ENCODE measurements around the gene MIR17HG. TPM values are rescaled to one million over a fixed set of nuclear protein-coding genes. Genes with fewer than 3 reads are reported as not detected.

Gene MIR17HG
- total and polyA plus RNA-seq, 7 experiments from 2014 or later: 0.28 to 17.5 (median 11.7) TPM

- no peak overlapping the region for H3K27ac Mint-ChIP-seq
Observed at GRCh38 chr13:91368676-91369440, 21.4 kb downstream of the MIR17HG start.

GRCh38 chr13:91369441-91369831 lies 21.9 kb downstream of the MIR17HG start:
- H3K4me1 Mint-ChIP-seq: peaks cover 0 to 7% (median 0%) of the 10 kb centered on the region in 7 donors
- CTCF ChIA-PET: no interaction called here
- H3K4me3 ChIP-seq (ENCODE audit: low read length): no peak overlapping the region
- no peaks in the 10 kb centered on the region for H3K4me1 ChIP-seq (ENCODE audit: control insufficient read depth in 2 of 2, insufficient read depth in 2 of 2, low read length in 2 of 2)
- no peaks in the 10 kb centered on the region for H3K9me3 Mint-ChIP-seq
- intact Hi-C loops (cut with micrococcal nuclease): no loop called here
- H3K27me3 ChIP-seq (ENCODE audit: control insufficient read depth in 2 of 2, insufficient read depth in 2 of 2, low read length in 2 of 2): no peaks in the 10 kb centered on the region
- no peak overlapping the region for H3K27ac Mint-ChIP-seq
- no peaks in the 10 kb centered on the region for H3K36me3 ChIP-seq (ENCODE audit: control insufficient read depth in 2 of 3, insufficient read depth in 3 of 3, low read length in 3 of 3)
- H3K27ac ChIP-seq (ENCODE audit: low read depth, low read length): no peak overlapping the region
- H3K36me3 Mint-ChIP-seq: no peaks in the 10 kb centered on the region
- POLR2A ChIA-PET: no interaction called here
- DNase-seq: no peak
- H3K9me3 ChIP-seq (ENCODE audit: control insufficient read depth in 2 of 3, low read length in 3 of 3): no peaks in the 10 kb centered on the region
- no peak for ATAC-seq
- H3K4me3 Mint-ChIP-seq: no peak overlapping the region
- H3K27me3 Mint-ChIP-seq: peaks cover 3 to 9% (median 7%) of the 10 kb centered on the region in 5 donors

More at GRCh38 chr13:91368676-91369440, 21.4 kb downstream of the MIR17HG start:
- Histone ChIP-seq H3K27me3 (ENCODE audit: control insufficient read depth in 2 of 2, insufficient read depth in 2 of 2, low read length in 2 of 2) (no peaks in the 10 kb centered on the region), H3K36me3 (ENCODE audit: control insufficient read depth in 2 of 3, insufficient read depth in 3 of 3, low read length in 3 of 3) (no peaks in the 10 kb centered on the region), H3K9me3 (ENCODE audit: control insufficient read depth in 2 of 3, low read length in 3 of 3) (no peaks in the 10 kb centered on the region), H3K27ac (ENCODE audit: low read depth, low read length) (no peak overlapping the region), H3K4me3 (ENCODE audit: low read length) (no peak overlapping the region), H3K4me1 (ENCODE audit: control insufficient read depth in 2 of 2, insufficient read depth in 2 of 2, low read length in 2 of 2) (no peaks in the 10 kb centered on the region)
- H3K4me1 Mint-ChIP-seq: peaks cover 0 to 7% (median 0%) of the 10 kb centered on the region in 7 donors
- no peak for ATAC-seq
- ChIA-PET CTCF (no interaction called here), POLR2A (no interaction called here)
- H3K36me3 Mint-ChIP-seq: no peaks in the 10 kb centered on the region
- DNase-seq: no peak
- no peak overlapping the region for H3K4me3 Mint-ChIP-seq
- H3K27me3 Mint-ChIP-seq: peaks cover 0 to 7% (median 1%) of the 10 kb centered on the region in 5 donors
- H3K9me3 Mint-ChIP-seq: no peaks in the 10 kb centered on the region
- intact Hi-C loops (cut with micrococcal nuclease): no loop called here

GRCh38 chr13:91370501-91370900 lies 23.0 kb downstream of the MIR17HG start:
- H3K4me1 ChIP-seq (ENCODE audit: control insufficient read depth in 2 of 2, insufficient read depth in 2 of 2, low read length in 2 of 2): no peaks in the 10 kb centered on the region
- H3K4me3 ChIP-seq (ENCODE audit: low read length): no peak overlapping the region
- ChIA-PET POLR2A (no interaction called here), CTCF (no interaction called here)
- intact Hi-C loops (cut with micrococcal nuclease): loop anchor here in 1 of 2 donors (10.0 kb wide), 1 partner anchor 204 kb away; no protein-coding TSS in a partner anchor
- Mint-ChIP-seq H3K27ac (no peak overlapping the region), H3K36me3 (no peaks in the 10 kb centered on the region), H3K4me3 (no peak overlapping the region), H3K27me3 (peaks cover 6 to 15% (median 9%) of the 10 kb centered on the region in 5 donors), H3K4me1 (peaks cover 0 to 12% (median 4%) of the 10 kb centered on the region in 7 donors), H3K9me3 (no peaks in the 10 kb centered on the region)
- H3K27ac ChIP-seq (ENCODE audit: low read depth, low read length): no peak overlapping the region
- no peaks in the 10 kb centered on the region for H3K27me3 ChIP-seq (ENCODE audit: control insufficient read depth in 2 of 2, insufficient read depth in 2 of 2, low read length in 2 of 2)
- no peaks in the 10 kb centered on the region for H3K9me3 ChIP-seq (ENCODE audit: control insufficient read depth in 2 of 3, low read length in 3 of 3)
- DNase-seq (no peak), ATAC-seq (no peak)
- no peaks in the 10 kb centered on the region for H3K36me3 ChIP-seq (ENCODE audit: control insufficient read depth in 2 of 3, insufficient read depth in 3 of 3, low read length in 3 of 3)

- CTCF ChIA-PET: interaction anchor here (0.6 kb wide), 1 partner anchor 51 kb away, joined by 3 read pairs; no protein-coding TSS in a partner anchor
- H3K9me3 Mint-ChIP-seq: no peaks in the 10 kb centered on the region
- DNase-seq (no peak), ATAC-seq (no peak)
- no peaks in the 10 kb centered on the region for H3K9me3 ChIP-seq (ENCODE audit: control insufficient read depth in 2 of 3, low read length in 3 of 3)
- no peaks in the 10 kb centered on the region for H3K36me3 ChIP-seq (ENCODE audit: control insufficient read depth in 2 of 3, insufficient read depth in 3 of 3, low read length in 3 of 3)
- H3K36me3 Mint-ChIP-seq: no peaks in the 10 kb centered on the region
- no peaks in the 10 kb centered on the region for H3K4me1 ChIP-seq (ENCODE audit: control insufficient read depth in 2 of 2, insufficient read depth in 2 of 2, low read length in 2 of 2)
- POLR2A ChIA-PET: no interaction called here
- H3K4me1 Mint-ChIP-seq: peaks cover 0 to 12% (median 3%) of the 10 kb centered on the region in 7 donors
- no peak overlapping the region for H3K4me3 ChIP-seq (ENCODE audit: low read length)
- H3K27ac Mint-ChIP-seq: no peak overlapping the region
- peaks cover 6 to 15% (median 12%) of the 10 kb centered on the region in 5 donors for H3K27me3 Mint-ChIP-seq
- no peaks in the 10 kb centered on the region for H3K27me3 ChIP-seq (ENCODE audit: control insufficient read depth in 2 of 2, insufficient read depth in 2 of 2, low read length in 2 of 2)
- H3K4me3 Mint-ChIP-seq: no peak overlapping the region
- intact Hi-C loops (cut with micrococcal nuclease): loop anchor here in 1 of 2 donors (10.0 kb wide), 1 partner anchor 202 kb away; no protein-coding TSS in a partner anchor
- H3K27ac ChIP-seq (ENCODE audit: low read depth, low read length): no peak overlapping the region
Observed at GRCh38 chr13:91372911-91373310, 25.4 kb downstream of the MIR17HG start.

GRCh38 chr13:91375116-91375729 lies 27.7 kb downstream of the MIR17HG start:
- ChIA-PET CTCF (interaction anchor here (0.6 kb wide), 1 partner anchor 346 kb away, joined by 3 read pairs; no protein-coding TSS in a partner anchor), POLR2A (no interaction called here)
- H3K27ac Mint-ChIP-seq: no peak overlapping the region
- H3K36me3 ChIP-seq (ENCODE audit: control insufficient read depth in 2 of 3, insufficient read depth in 3 of 3, low read length in 3 of 3): no peaks in the 10 kb centered on the region
- H3K27ac ChIP-seq (ENCODE audit: low read depth, low read length): no peak overlapping the region
- peak in 5 of 9 donors; percentile 11 to 26 (median 19) for DNase-seq
- peaks cover 0 to 7% (median 3%) of the 10 kb centered on the region in 7 donors for H3K4me1 Mint-ChIP-seq
- no peaks in the 10 kb centered on the region for H3K27me3 ChIP-seq (ENCODE audit: control insufficient read depth in 2 of 2, insufficient read depth in 2 of 2, low read length in 2 of 2)
- H3K4me1 ChIP-seq (ENCODE audit: control insufficient read depth in 2 of 2, insufficient read depth in 2 of 2, low read length in 2 of 2): no peaks in the 10 kb centered on the region
- no peaks in the 10 kb centered on the region for H3K9me3 ChIP-seq (ENCODE audit: control insufficient read depth in 2 of 3, low read length in 3 of 3)
- H3K4me3 ChIP-seq (ENCODE audit: low read length): no peak overlapping the region
- H3K4me3 Mint-ChIP-seq: peak overlapping the region in 1 of 10 donors; percentile 14
- H3K36me3 Mint-ChIP-seq: no peaks in the 10 kb centered on the region
- peak; percentile 85 for ATAC-seq
- H3K27me3 Mint-ChIP-seq: peaks cover 6 to 18% (median 13%) of the 10 kb centered on the region in 5 donors
- intact Hi-C loops (cut with micrococcal nuclease): loop anchor here (1.0 to 10.0 kb wide), 4 partner anchors 31 to 348 kb away; no protein-coding TSS in a partner anchor
- no peaks in the 10 kb centered on the region for H3K9me3 Mint-ChIP-seq

GRCh38 chr13:91381371-91381770 lies 33.9 kb downstream of the MIR17HG start:
- no peaks in the 10 kb centered on the region for H3K4me1 ChIP-seq (ENCODE audit: control insufficient read depth in 2 of 2, insufficient read depth in 2 of 2, low read length in 2 of 2)
- DNase-seq (no peak), ATAC-seq (no peak)
- H3K4me3 Mint-ChIP-seq: no peak overlapping the region
- no peak overlapping the region for H3K4me3 ChIP-seq (ENCODE audit: low read length)
- CTCF ChIA-PET: interaction anchor here (0.6 kb wide), 1 partner anchor 341 kb away, joined by 3 read pairs; no protein-coding TSS in a partner anchor
- no peaks in the 10 kb centered on the region for H3K9me3 Mint-ChIP-seq
- no peaks in the 10 kb centered on the region for H3K9me3 ChIP-seq (ENCODE audit: control insufficient read depth in 2 of 3, low read length in 3 of 3)
- H3K27ac Mint-ChIP-seq: no peak overlapping the region
- H3K27me3 Mint-ChIP-seq: peaks cover 2 to 25% (median 13%) of the 10 kb centered on the region in 5 donors
- no peak overlapping the region for H3K27ac ChIP-seq (ENCODE audit: low read depth, low read length)
- intact Hi-C loops (cut with micrococcal nuclease): loop anchor here in 1 of 2 donors (1.0 kb wide), 1 partner anchor 341 kb away; no protein-coding TSS in a partner anchor
- no peaks in the 10 kb centered on the region for H3K36me3 ChIP-seq (ENCODE audit: control insufficient read depth in 2 of 3, insufficient read depth in 3 of 3, low read length in 3 of 3)
- peaks cover 0 to 3% (median 0%) of the 10 kb centered on the region in 7 donors for H3K4me1 Mint-ChIP-seq
- H3K27me3 ChIP-seq (ENCODE audit: control insufficient read depth in 2 of 2, insufficient read depth in 2 of 2, low read length in 2 of 2): no peaks in the 10 kb centered on the region
- H3K36me3 Mint-ChIP-seq: no peaks in the 10 kb centered on the region
- POLR2A ChIA-PET: no interaction called here

Measured in naive thymus-derived CD4-positive, alpha-beta T cell (primary cell).